DND-41 (cell line): ENCODE results near the gene C1orf74.

Source experiments
- CTCF ChIP-seq: IDR thresholded peaks from 2 replicates; pipeline ENCODE4 v1.5.1; 2012; ENCODE audit warnings: borderline replicate concordance, low read length, moderate library complexity, mild to moderate bottlenecking; ENCODE audit not compliant: poor library complexity, severe bottlenecking; ENCODE audit errors: extremely low read depth
- EZH2 ChIP-seq: IDR thresholded peaks from 3 replicates; pipeline ENCODE4 v1.6.1; 2012; ENCODE audit warnings: borderline replicate concordance, low read depth, mild to moderate bottlenecking, moderate library complexity, low read length, inconsistent platforms; ENCODE audit not compliant: severe bottlenecking

GRCh38 chr1:209790286-209791193, 6.2 kb upstream of the C1orf74 start:
- no peak for TF ChIP-seq EZH2
- TF ChIP-seq CTCF: no peak
